PC-9 (cell line): ENCODE results near the gene HMOX2. TPM values are rescaled to one million over a fixed set of nuclear protein-coding genes. Genes with fewer than 3 reads are reported as not detected.

Experiments used
- BruUV-seq: library from RNA; stranded (reverse); fragments of 400-500 nt; replicated peaks from 2 replicates; lab custom pipeline; 2021; lab: Mats Ljungman, UMichigan
- CTCF ChIA-PET: fragments of 300-600 bp; sonication (Branson Sonifier 250); formaldehyde crosslinking; loops from one replicate; lab custom pipeline; 2022; ENCODE audit warnings: antibody characterized with exemption; lab: Charles Lee
- POLR2A ChIA-PET: fragments of 300-600 bp; sonication (Branson Sonifier 250); formaldehyde crosslinking; loops from one replicate; lab custom pipeline; 2022; ENCODE audit warnings: antibody characterized with exemption; ENCODE audit not compliant: unreplicated experiment; lab: Charles Lee
- DNase-seq, 2 experiments: peaks; one replicate each; pipeline versions ENCODE4 v3.0.0 to v3.0.0-alpha.2; 2015 to 2022; ENCODE audit warnings: mixed read lengths in 1 of 2
- H2AFZ ChIP-seq: fragments of 200-600 bp; sonication (generic); 2 replicates; pipeline ENCODE4 v1.8.1; 2017; ENCODE audit warnings: antibody characterized with exemption
- H3F3A ChIP-seq: fragments of 200-600 bp; sonication (generic); 2 replicates; pipeline ENCODE4 v1.8.1; 2017; ENCODE audit warnings: antibody characterized with exemption, mild to moderate bottlenecking, low read depth; ENCODE audit not compliant: insufficient read depth
- H3K27ac ChIP-seq: fragments of 200-600 bp; sonication (generic); 2 replicates; pipeline ENCODE4 v1.6.1; 2016; ENCODE audit warnings: mixed run types
- H3K27me3 ChIP-seq: fragments of 200-600 bp; sonication (generic); 2 replicates; pipeline ENCODE4 v1.6.1; 2016; ENCODE audit warnings: low read depth, mixed run types; ENCODE audit not compliant: insufficient read depth
- H3K36me3 ChIP-seq: fragments of 200-600 bp; sonication (generic); 2 replicates; pipeline ENCODE4 v1.6.1; 2016; ENCODE audit warnings: low read depth, mixed run types
- H3K4me1 ChIP-seq: fragments of 200-600 bp; sonication (generic); replicated peaks from 2 replicates; pipeline ENCODE4 v1.6.1; 2016; ENCODE audit warnings: mixed run types; ENCODE audit not compliant: insufficient read depth
- H3K4me2 ChIP-seq: fragments of 200-600 bp; sonication (generic); 2 replicates; pipeline ENCODE4 v1.6.1; 2017; ENCODE audit warnings: mixed run types
- H3K4me3 ChIP-seq: fragments of 200-600 bp; sonication (generic); 2 replicates; pipeline ENCODE4 v1.6.1; 2016; ENCODE audit warnings: mixed run types
- H3K79me2 ChIP-seq: fragments of 200-600 bp; sonication (generic); 2 replicates; pipeline ENCODE4 v1.6.1; 2017; ENCODE audit warnings: low read depth, mixed run types
- H3K9me2 ChIP-seq: fragments of 200-600 bp; sonication (generic); 2 replicates; pipeline ENCODE4 v1.8.1; 2017; ENCODE audit warnings: mild to moderate bottlenecking; ENCODE audit not compliant: insufficient read depth
- H3K9me3 ChIP-seq: fragments of 200-600 bp; sonication (generic); 2 replicates; pipeline ENCODE4 v1.8.1; 2016; ENCODE audit warnings: low read depth; ENCODE audit not compliant: insufficient read depth
- H4K20me1 ChIP-seq: fragments of 200-600 bp; sonication (generic); 2 replicates; pipeline ENCODE4 v1.8.1; 2017; ENCODE audit not compliant: insufficient read depth
- EZH2 ChIP-seq: fragments of 200-600 bp; sonication (generic); IDR thresholded peaks from 2 replicates; pipeline ENCODE4 v1.8.0; 2017; ENCODE audit warnings: antibody characterized with exemption, low read depth
- intact Hi-C: fragments of 100-400 bp; cut with micrococcal nuclease; formaldehyde crosslinking; loops from one replicate; pipeline ENCODE4 v1.10.0; 2022; ENCODE audit not compliant: unreplicated experiment
- total RNA-seq: library from RNA; stranded (reverse); gene quantifications from 2 replicates; pipeline ENCODE4 v1.2.3, GENCODE V29; 2021
- TF ChIP-seq, protein P1 (sequence below): fragments of 200-600 bp; sonication (generic); conservative IDR thresholded peaks from 2 replicates; pipeline ENCODE4 v1.6.1; 2017; ENCODE audit warnings: mixed run types, antibody characterized with exemption, mild to moderate bottlenecking, moderate library complexity

The HMOX2 gene
- total RNA-seq, 1 experiment from 2014 or later, result 68.1 TPM

DNA sequence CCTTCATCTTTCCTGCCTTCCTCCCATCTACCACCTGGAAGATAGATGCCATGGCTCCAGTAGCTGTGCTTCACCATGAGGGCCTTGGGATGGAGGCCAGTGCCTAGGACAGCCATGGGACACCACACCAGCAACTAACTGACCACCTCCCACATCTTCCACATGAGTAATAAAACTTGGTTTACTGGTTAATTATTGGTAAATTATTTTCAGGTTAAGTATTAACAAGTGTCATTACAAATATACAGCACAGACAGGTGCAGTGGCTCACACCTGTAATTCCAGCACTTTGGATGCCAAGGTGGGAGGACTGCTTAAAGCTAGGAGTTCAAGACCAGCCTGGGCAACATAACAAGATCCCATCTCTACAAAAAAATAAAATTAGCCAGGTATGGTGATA lies 48.4 kb downstream of the HMOX2 start:
- H4K20me1 ChIP-seq, result no peaks in the 10 kb centered on the region
- no peaks in the 10 kb centered on the region for H3K9me3 ChIP-seq
- TF ChIP-seq, protein P1, sequence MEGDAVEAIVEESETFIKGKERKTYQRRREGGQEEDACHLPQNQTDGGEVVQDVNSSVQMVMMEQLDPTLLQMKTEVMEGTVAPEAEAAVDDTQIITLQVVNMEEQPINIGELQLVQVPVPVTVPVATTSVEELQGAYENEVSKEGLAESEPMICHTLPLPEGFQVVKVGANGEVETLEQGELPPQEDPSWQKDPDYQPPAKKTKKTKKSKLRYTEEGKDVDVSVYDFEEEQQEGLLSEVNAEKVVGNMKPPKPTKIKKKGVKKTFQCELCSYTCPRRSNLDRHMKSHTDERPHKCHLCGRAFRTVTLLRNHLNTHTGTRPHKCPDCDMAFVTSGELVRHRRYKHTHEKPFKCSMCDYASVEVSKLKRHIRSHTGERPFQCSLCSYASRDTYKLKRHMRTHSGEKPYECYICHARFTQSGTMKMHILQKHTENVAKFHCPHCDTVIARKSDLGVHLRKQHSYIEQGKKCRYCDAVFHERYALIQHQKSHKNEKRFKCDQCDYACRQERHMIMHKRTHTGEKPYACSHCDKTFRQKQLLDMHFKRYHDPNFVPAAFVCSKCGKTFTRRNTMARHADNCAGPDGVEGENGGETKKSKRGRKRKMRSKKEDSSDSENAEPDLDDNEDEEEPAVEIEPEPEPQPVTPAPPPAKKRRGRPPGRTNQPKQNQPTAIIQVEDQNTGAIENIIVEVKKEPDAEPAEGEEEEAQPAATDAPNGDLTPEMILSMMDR, result no peak
- TF ChIP-seq EZH2, result no peak
- ChIA-PET CTCF (no interaction called here), POLR2A (no interaction called here)
- no peaks in the 10 kb centered on the region for H3K4me1 ChIP-seq
- no peaks in the 10 kb centered on the region for H3F3A ChIP-seq
- H2AFZ ChIP-seq, result no peak overlapping the region
- no peak overlapping the region for H3K27ac ChIP-seq
- no peaks in the 10 kb centered on the region for H3K36me3 ChIP-seq
- no TSS peak for BruUV-seq
- intact Hi-C loops, result no loop called here
- DNase-seq, result no peak
- H3K4me3 ChIP-seq, result no peak overlapping the region
- no peaks in the 10 kb centered on the region for H3K27me3 ChIP-seq
- H3K79me2 ChIP-seq, result no peaks in the 10 kb centered on the region
- no peaks in the 10 kb centered on the region for H3K9me2 ChIP-seq
- H3K4me2 ChIP-seq, result no peak overlapping the region

DNA sequence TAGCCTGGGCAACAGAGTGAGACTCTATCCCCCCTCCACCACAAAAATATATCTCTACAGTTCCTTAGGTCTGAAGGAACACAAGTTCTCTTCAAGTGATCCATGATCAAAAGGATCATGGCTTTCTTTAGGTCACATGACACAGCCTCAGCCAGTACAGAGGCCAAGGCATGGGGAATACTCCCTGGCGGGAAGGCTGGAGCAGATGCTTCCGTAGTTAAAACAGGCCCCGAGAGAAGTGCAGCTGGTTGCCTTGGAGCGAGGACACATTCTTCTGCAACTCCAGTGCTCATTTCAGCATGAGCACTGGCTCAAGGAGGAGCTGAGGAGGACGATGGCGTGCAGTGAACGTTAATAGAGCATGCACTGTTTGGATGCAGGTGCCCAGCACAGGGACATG lies 48.9 kb downstream of the HMOX2 start:
- Histone ChIP-seq H3K9me3 (no peaks in the 10 kb centered on the region), H3K9me2 (no peaks in the 10 kb centered on the region), H3K4me2 (no peak overlapping the region), H3K27ac (no peak overlapping the region), H3K4me1 (no peaks in the 10 kb centered on the region), H3K79me2 (no peaks in the 10 kb centered on the region), H3K36me3 (no peaks in the 10 kb centered on the region), H3K27me3 (no peaks in the 10 kb centered on the region), H3K4me3 (no peak overlapping the region), H3F3A (no peaks in the 10 kb centered on the region), H4K20me1 (no peaks in the 10 kb centered on the region), H2AFZ (no peak overlapping the region)
- TF ChIP-seq, protein P1, result no peak
- no peak for TF ChIP-seq EZH2
- no peak for DNase-seq
- ChIA-PET POLR2A (no interaction called here), CTCF (no interaction called here)
- intact Hi-C loops, result no loop called here
- no TSS peak for BruUV-seq

DNA sequence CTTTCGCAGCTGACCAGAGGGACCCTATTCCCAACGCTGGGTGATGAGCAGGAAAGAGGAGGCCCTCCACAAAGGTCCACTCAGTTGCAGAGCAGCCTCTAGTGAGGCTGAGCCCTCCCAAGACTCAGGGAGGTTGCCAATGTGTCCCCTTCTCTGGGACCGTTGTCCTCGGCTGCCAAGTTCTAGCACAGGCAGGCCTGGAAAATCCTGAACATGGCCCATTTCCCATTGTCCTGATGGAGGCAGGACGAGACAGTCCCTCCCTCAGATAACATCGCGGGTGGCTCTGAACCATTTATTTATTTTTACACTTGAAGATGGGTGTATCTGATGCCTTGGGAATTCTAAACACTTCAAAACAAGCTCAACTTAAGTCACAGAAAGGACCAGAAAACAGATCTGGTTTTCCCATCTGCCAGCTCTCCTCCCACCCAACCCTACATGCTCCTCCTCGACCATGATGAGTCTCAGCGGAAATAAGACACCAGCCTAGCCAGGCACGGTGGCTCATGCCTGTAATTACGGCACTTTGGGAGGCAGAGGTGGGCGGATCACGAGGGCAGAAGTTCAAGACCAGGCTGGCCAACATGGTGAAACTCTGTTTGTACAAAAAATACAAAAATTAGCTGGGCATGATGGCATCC lies 49.6 kb downstream of the HMOX2 start:
- BruUV-seq, result no TSS peak

More for the DNA sequence above, 49.6 kb downstream of the HMOX2 start:
- DNase-seq, result no peak
- Histone ChIP-seq H4K20me1 (no peaks in the 10 kb centered on the region), H3K4me2 (no peak overlapping the region), H3K27ac (no peak overlapping the region), H3K27me3 (no peaks in the 10 kb centered on the region), H3K36me3 (no peaks in the 10 kb centered on the region), H3F3A (no peaks in the 10 kb centered on the region), H3K9me2 (no peaks in the 10 kb centered on the region), H3K4me1 (no peaks in the 10 kb centered on the region), H3K9me3 (no peaks in the 10 kb centered on the region), H3K4me3 (no peak overlapping the region), H2AFZ (no peak overlapping the region), H3K79me2 (no peaks in the 10 kb centered on the region)
- ChIA-PET CTCF (no interaction called here), POLR2A (no interaction called here)
- TF ChIP-seq EZH2, result no peak
- TF ChIP-seq, protein P1, result no peak
- intact Hi-C loops, result no loop called here
